Measurements from ENCODE around the gene ABLIM1. TPM values are rescaled to one million over a fixed set of nuclear protein-coding genes. Genes with fewer than 3 reads are reported as not detected.

Gene ABLIM1
- total and polyA plus RNA-seq, 2 of the 4 experiments (the other 2 are of a cell fraction) = 7.7 to 9.9 TPM

- H3K4me1 ChIP-seq (ENCODE audit: control insufficient read depth, insufficient read depth, low read length) = peaks cover 11% of the 10 kb centered on the region
These were observed 27.9 kb upstream of the ABLIM1 start for GRCh38 chr10:114686013-114686412.

More at GRCh38 chr10:114686013-114686412, 27.9 kb upstream of the ABLIM1 start:
- no peak overlapping the region for H3K23ac ChIP-seq (ENCODE audit: low read depth, low read length)
- no peak overlapping the region for H2AFZ ChIP-seq (replicated peaks; ENCODE audit: low read length, poor library complexity)
- H3K4me3 ChIP-seq (ENCODE audit: insufficient read depth, low read depth, low read length) = no peak overlapping the region
- no peak overlapping the region for H3K9ac ChIP-seq (ENCODE audit: low read depth, low read length)
- WGBS, 2 experiments (ENCODE audit: extremely low coverage in 2 of 2, insufficient read length in 1 of 2) = no CpG with 5 or more reads among the region's 2 CpGs
- H3K14ac ChIP-seq (replicated peaks; ENCODE audit: low read depth, low read length) = no peak overlapping the region
- BruUV-seq (replicated peaks) = no TSS peak
- H3K56ac ChIP-seq (ENCODE audit: extremely low read depth, insufficient read depth, low read length) = no peak overlapping the region
- no peak overlapping the region for H3K27ac ChIP-seq (ENCODE audit: insufficient read depth, low read length)
- no peak for TF ChIP-seq NFE2L2 (IDR thresholded peaks at IDR 0.05; ENCODE audit: low read depth, low read length)
- no peak overlapping the region for H4K91ac ChIP-seq (ENCODE audit: insufficient read depth, low read depth, low read length)
- no peak overlapping the region for H2BK20ac ChIP-seq (ENCODE audit: low read depth, low read length)
- CTCF ChIA-PET = interaction anchor here (0.6 kb wide), 1 partner anchor 742 kb away, joined by 3 read pairs; no protein-coding TSS in a partner anchor
- in situ Hi-C loops (cut with MboI; ENCODE audit: low sequenced_read_pairs) (no loop called here), intact Hi-C loops (cut with micrococcal nuclease) (no loop called here), dilution Hi-C loops (cut with HindIII; ENCODE audit: low sequenced_read_pairs, unreplicated experiment) (no loop called here)
- no peaks in the 10 kb centered on the region for H3K9me3 ChIP-seq (ENCODE audit: control insufficient read depth, insufficient read depth, low read length)
- H2BK120ac ChIP-seq (ENCODE audit: low read depth, low read length) = no peak overlapping the region
- H3K4ac ChIP-seq (ENCODE audit: low read depth, low read length) = no peak overlapping the region
- no peaks in the 10 kb centered on the region for H3K27me3 ChIP-seq (ENCODE audit: control insufficient read depth, insufficient read depth, low read length)
- DNase-seq = no peak
- peaks cover 18% of the 10 kb centered on the region for H3K9me1 ChIP-seq (ENCODE audit: insufficient read depth, low read length)
- no peak overlapping the region for H4K5ac ChIP-seq (ENCODE audit: low read depth, low read length)
- no peak overlapping the region for H3K18ac ChIP-seq (ENCODE audit: low read depth, low read length)
- H4K8ac ChIP-seq (ENCODE audit: low read depth in 2 of 2, low read length in 2 of 2) = no peak overlapping the region
- H2BK15ac ChIP-seq (ENCODE audit: low read depth, low read length) = no peak overlapping the region
- no peak overlapping the region for H2AK9ac ChIP-seq (replicated peaks; ENCODE audit: low read depth, low read length, poor library complexity)
- no peaks in the 10 kb centered on the region for H4K20me1 ChIP-seq (ENCODE audit: insufficient read depth, low read length)
- H2AK5ac ChIP-seq (ENCODE audit: low read depth, low read length) = no peak overlapping the region
- no peaks in the 10 kb centered on the region for H3K36me3 ChIP-seq (ENCODE audit: control insufficient read depth, insufficient read depth, low read length)
- H2BK5ac ChIP-seq (ENCODE audit: low read depth, low read length, poor library complexity, severe bottlenecking) = no peak overlapping the region
- no peak for ATAC-seq (ENCODE audit: low read depth)
- peaks cover 0 to 3% of the 10 kb centered on the region in 2 experiments; a peak in 1 of 4 replicates for H3K79me1 ChIP-seq (ENCODE audit: low read depth in 1 of 2, low read length in 2 of 2)
- no peak overlapping the region for H3K4me2 ChIP-seq (ENCODE audit: low read depth, low read length)
- POLR2A ChIA-PET (ENCODE audit: unreplicated experiment) = no interaction called here

Data from IMR-90 (cell line).